ENCODE measurements around the gene VWA2.

DNA sequence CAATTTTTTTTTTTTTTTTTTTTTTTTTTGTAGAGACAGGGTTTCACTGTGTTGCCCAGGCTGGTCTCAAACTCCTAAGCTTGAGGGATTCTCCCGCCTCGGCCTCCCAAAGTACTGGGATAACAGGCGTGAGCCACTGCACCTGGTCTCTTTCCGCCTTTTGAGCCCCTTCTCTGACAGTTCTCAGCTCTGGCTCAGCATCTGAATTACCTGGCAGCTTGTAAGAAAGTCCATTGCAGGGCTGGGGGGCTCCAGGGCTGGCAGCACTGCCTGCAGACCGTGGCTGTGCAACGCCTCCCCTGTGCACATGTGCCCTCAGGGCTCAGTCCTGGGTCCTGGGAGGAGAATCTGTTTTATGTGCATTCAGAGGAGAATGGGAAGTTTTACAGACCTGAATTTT, 37.6 kb downstream of the VWA2 start:
- TF ChIP-seq PBX3 (IDR thresholded peaks at IDR 0.05) (no peak), SMC3 (IDR thresholded peaks at IDR 0.05) (no peak), POLR2A (IDR thresholded peaks at IDR 0.05; ENCODE audit: low read length) (no peak), CEBPB (IDR thresholded peaks at IDR 0.05) (no peak), RAD21 (conservative IDR thresholded peaks at IDR 0.05 in 1 of 2, IDR thresholded peaks at IDR 0.05 in 1 of 2) (no peak), HOXA7 (CRISPR knock-in tag; IDR thresholded peaks at IDR 0.05) (no peak), RCOR1 (IDR thresholded peaks at IDR 0.05; ENCODE audit: low read depth, low read length) (no peak), CHD2 (IDR thresholded peaks at IDR 0.05; ENCODE audit: low read length, partially characterized antibody) (no peak), MYC (IDR thresholded peaks at IDR 0.05; ENCODE audit: borderline replicate concordance, low read length) (no peak), ELK1 (IDR thresholded peaks at IDR 0.05; ENCODE audit: low read depth, low read length) (no peak), KDM1A (IDR thresholded peaks at IDR 0.05; ENCODE audit: low read depth) (no peak), POLR2AphosphoS2 (conservative IDR thresholded peaks at IDR 0.05; ENCODE audit: low read length) (no peak)
- TF ChIP-seq, protein P1, sequence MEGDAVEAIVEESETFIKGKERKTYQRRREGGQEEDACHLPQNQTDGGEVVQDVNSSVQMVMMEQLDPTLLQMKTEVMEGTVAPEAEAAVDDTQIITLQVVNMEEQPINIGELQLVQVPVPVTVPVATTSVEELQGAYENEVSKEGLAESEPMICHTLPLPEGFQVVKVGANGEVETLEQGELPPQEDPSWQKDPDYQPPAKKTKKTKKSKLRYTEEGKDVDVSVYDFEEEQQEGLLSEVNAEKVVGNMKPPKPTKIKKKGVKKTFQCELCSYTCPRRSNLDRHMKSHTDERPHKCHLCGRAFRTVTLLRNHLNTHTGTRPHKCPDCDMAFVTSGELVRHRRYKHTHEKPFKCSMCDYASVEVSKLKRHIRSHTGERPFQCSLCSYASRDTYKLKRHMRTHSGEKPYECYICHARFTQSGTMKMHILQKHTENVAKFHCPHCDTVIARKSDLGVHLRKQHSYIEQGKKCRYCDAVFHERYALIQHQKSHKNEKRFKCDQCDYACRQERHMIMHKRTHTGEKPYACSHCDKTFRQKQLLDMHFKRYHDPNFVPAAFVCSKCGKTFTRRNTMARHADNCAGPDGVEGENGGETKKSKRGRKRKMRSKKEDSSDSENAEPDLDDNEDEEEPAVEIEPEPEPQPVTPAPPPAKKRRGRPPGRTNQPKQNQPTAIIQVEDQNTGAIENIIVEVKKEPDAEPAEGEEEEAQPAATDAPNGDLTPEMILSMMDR (IDR thresholded peaks at IDR 0.05), result no peak

Data from A549 (cell line).